ENCODE measurements around the gene HCN2.

Gene HCN2

GRCh38 chr19:584240-585001 is 5.3 kb upstream of the HCN2 start (continued):
- peak; percentile 98 for TF ChIP-seq ZNF792 (tag by site-specific recombination; IDR thresholded peaks at IDR 0.05)
- peak; percentile 51; the same call in 1 of the 2 replicates for TF ChIP-seq SP7 (tag by site-specific recombination; IDR thresholded peaks at IDR 0.05)
- TF ChIP-seq ZNF571 (tag by site-specific recombination; IDR thresholded peaks at IDR 0.05), result no peak
- TF ChIP-seq ATF2 (tag by site-specific recombination; IDR thresholded peaks at IDR 0.05; ENCODE audit: low read depth), result no peak
- no peak for TF ChIP-seq TRIM28 (IDR thresholded peaks at IDR 0.05; ENCODE audit: borderline replicate concordance, low read length)
- TF ChIP-seq ZNF776 (tag by site-specific recombination; IDR thresholded peaks at IDR 0.05; ENCODE audit: borderline replicate concordance), result no peak
- TF ChIP-seq ZNF843 (tag by site-specific recombination; IDR thresholded peaks at IDR 0.05), result 0 out of 2 replicates have a peak, but pooled peaks have one; percentile 18
- TF ChIP-seq ZIC2 (tag by site-specific recombination; IDR thresholded peaks at IDR 0.05), result peak; percentile 49
- TF ChIP-seq ZBTB48 (tag by site-specific recombination; IDR thresholded peaks at IDR 0.05), result peak; percentile 74
- TF ChIP-seq ZNF140 (tag by site-specific recombination; IDR thresholded peaks at IDR 0.05), result no peak
- TF ChIP-seq KLF1 (tag by site-specific recombination; IDR thresholded peaks at IDR 0.05), result peak; percentile 53
- TF ChIP-seq BCL11A (tag by site-specific recombination; IDR thresholded peaks at IDR 0.05; ENCODE audit: low read depth), result no peak
- no peak for TF ChIP-seq ZNF48 (tag by site-specific recombination; IDR thresholded peaks at IDR 0.05)
- no peak for TF ChIP-seq ZNF184 (tag by site-specific recombination; IDR thresholded peaks at IDR 0.05)
- TF ChIP-seq ZNF629 (tag by site-specific recombination; IDR thresholded peaks at IDR 0.05), result 0 out of 2 replicates have a peak, but pooled peaks have one; percentile 14
- 0 out of 2 replicates have a peak, but pooled peaks have one; percentile 39 for TF ChIP-seq ZFP69B (tag by site-specific recombination; IDR thresholded peaks at IDR 0.05)
- TF ChIP-seq ZNF610 (tag by site-specific recombination; IDR thresholded peaks at IDR 0.05; ENCODE audit: borderline replicate concordance), result no peak
- peak; percentile 11; the same call in 1 of the 2 replicates for TF ChIP-seq WT1 (tag by site-specific recombination; IDR thresholded peaks at IDR 0.05)
- no peak for TF ChIP-seq ZNF133 (tag by site-specific recombination; IDR thresholded peaks at IDR 0.05)
- peak; percentile 93 for TF ChIP-seq CTCF (tag by site-specific recombination; IDR thresholded peaks at IDR 0.05)
- TF ChIP-seq ZSCAN30 (tag by site-specific recombination; IDR thresholded peaks at IDR 0.05), result peak; percentile 84
- no peak for TF ChIP-seq ZNF239 (tag by site-specific recombination; IDR thresholded peaks at IDR 0.05)
- TF ChIP-seq ZNF529 (tag by site-specific recombination; IDR thresholded peaks at IDR 0.05; ENCODE audit: insufficient replicate concordance), result no peak
- no peak for TF ChIP-seq REPIN1 (tag by site-specific recombination; IDR thresholded peaks at IDR 0.05; ENCODE audit: low read depth)
- no peak for TF ChIP-seq ZNF660 (tag by site-specific recombination; IDR thresholded peaks at IDR 0.05)
- TF ChIP-seq ZNF510 (tag by site-specific recombination; IDR thresholded peaks at IDR 0.05; ENCODE audit: insufficient replicate concordance), result no peak
- TF ChIP-seq ZNF248 (tag by site-specific recombination; IDR thresholded peaks at IDR 0.05), result no peak
- TF ChIP-seq ZNF202 (tag by site-specific recombination; IDR thresholded peaks at IDR 0.05; ENCODE audit: borderline replicate concordance), result no peak
- TF ChIP-seq ZNF837 (tag by site-specific recombination; IDR thresholded peaks at IDR 0.05), result no peak
- 0 out of 2 replicates have a peak, but pooled peaks have one; percentile 71 for TF ChIP-seq ZBTB7A (tag by site-specific recombination; IDR thresholded peaks at IDR 0.05; ENCODE audit: low read depth)
- TF ChIP-seq ZNF416 (tag by site-specific recombination; IDR thresholded peaks at IDR 0.05), result no peak
- TF ChIP-seq ZNF473 (tag by site-specific recombination; IDR thresholded peaks at IDR 0.05), result no peak
- 0 out of 2 replicates have a peak, but pooled peaks have one; percentile 25 for TF ChIP-seq KLF17 (tag by site-specific recombination; IDR thresholded peaks at IDR 0.05)
- TF ChIP-seq ZFP41 (tag by site-specific recombination; IDR thresholded peaks at IDR 0.05; ENCODE audit: borderline replicate concordance), result no peak
- TF ChIP-seq, protein P1, sequence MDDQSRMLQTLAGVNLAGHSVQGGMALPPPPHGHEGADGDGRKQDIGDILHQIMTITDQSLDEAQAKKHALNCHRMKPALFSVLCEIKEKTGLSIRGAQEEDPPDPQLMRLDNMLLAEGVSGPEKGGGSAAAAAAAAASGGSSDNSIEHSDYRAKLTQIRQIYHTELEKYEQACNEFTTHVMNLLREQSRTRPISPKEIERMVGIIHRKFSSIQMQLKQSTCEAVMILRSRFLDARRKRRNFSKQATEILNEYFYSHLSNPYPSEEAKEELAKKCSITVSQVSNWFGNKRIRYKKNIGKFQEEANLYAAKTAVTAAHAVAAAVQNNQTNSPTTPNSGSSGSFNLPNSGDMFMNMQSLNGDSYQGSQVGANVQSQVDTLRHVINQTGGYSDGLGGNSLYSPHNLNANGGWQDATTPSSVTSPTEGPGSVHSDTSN (CRISPR knock-in tag; IDR thresholded peaks at IDR 0.05), result 0 out of 2 replicates have a peak, but pooled peaks have one; percentile 45
- TF ChIP-seq ZNF350 (tag by site-specific recombination; IDR thresholded peaks at IDR 0.05), result no peak
